Panc1 (cell line): ENCODE results near the gene TIMELESS.

Source experiments
- CTCF ChIP-seq: fragments of 450-650 bp; IDR thresholded peaks from 2 replicates; pipeline ENCODE4 v1.5.1; 2017; ENCODE audit warnings: mild to moderate bottlenecking
- POLR2AphosphoS5 ChIP-seq: IDR thresholded peaks from 2 replicates; pipeline ENCODE4 v1.6.1; 2012; ENCODE audit warnings: mild to moderate bottlenecking, low read depth, low read length, moderate library complexity
- REST ChIP-seq, 2 experiments: IDR thresholded peaks; 2 replicates each; pipeline ENCODE4 v1.6.1; 2011 to 2012; ENCODE audit warnings: low read depth in 2 of 2, control low read depth in 1 of 2, low read length in 1 of 2, mild to moderate bottlenecking in 1 of 2, moderate library complexity in 1 of 2; ENCODE audit not compliant: insufficient read depth in 1 of 2

- TF ChIP-seq CTCF (no peak), POLR2AphosphoS5 (no peak), REST (IDR thresholded peaks at IDR 0.05; ENCODE audit: insufficient read depth in 1 of 2, low read depth in 2 of 2, low read length in 1 of 2) (peak in 1 of 2 experiments; percentile 52; a peak in 2 of 4 replicates)
These were observed 31.5 kb downstream of the TIMELESS start for GRCh38 chr12:56417739-56418138.
